GM19372 (cell line): ENCODE data around the gene PSMB9.
"Not testable (repeated sequence)": the region's sequence is repeated elsewhere in the genome, so short reads cannot be mapped to it uniquely, and the experiment has no call there.

ENCODE experiments used
- ATAC-seq: cut with Tn5 transposase; IDR thresholded peaks from one replicate; pipeline ENCODE4 v1.9.1; 2021; ENCODE audit warnings: mild to moderate bottlenecking, low read depth, moderate library complexity; ENCODE audit not compliant: unreplicated experiment

Gene PSMB9

GRCh38 chr6:32857156-32857891 is 3.3 kb downstream of the PSMB9 start:
- ATAC-seq, result no peak

- no peak for ATAC-seq
Measured at GRCh38 chr6:32858194-32858593, 4.2 kb downstream of the PSMB9 start.

GRCh38 chr6:32860674-32861073 is 6.7 kb downstream of the PSMB9 start:
- no peak for ATAC-seq

GRCh38 chr6:32862725-32863124 is 8.7 kb downstream of the PSMB9 start:
- ATAC-seq, result no peak

GRCh38 chr6:32865724-32866443 is 11.9 kb downstream of the PSMB9 start:
- no peak for ATAC-seq

- no peak for ATAC-seq
Measured at GRCh38 chr6:32867022-32867477, 13.1 kb downstream of the PSMB9 start.

- no peak for ATAC-seq
Measured at GRCh38 chr6:32867554-32868256, 13.7 kb downstream of the PSMB9 start.

- ATAC-seq, result no peak
Measured at GRCh38 chr6:32868257-32868788, 14.3 kb downstream of the PSMB9 start.

GRCh38 chr6:32873947-32874346 is 20.0 kb downstream of the PSMB9 start:
- not testable (repeated sequence) for ATAC-seq

- no peak for ATAC-seq
Measured at GRCh38 chr6:32876603-32877002, 22.6 kb downstream of the PSMB9 start.

GRCh38 chr6:32879691-32880090 is 25.7 kb downstream of the PSMB9 start:
- no peak for ATAC-seq

- ATAC-seq, result not testable (repeated sequence)
Measured at GRCh38 chr6:32880962-32881361, 27.0 kb downstream of the PSMB9 start.

- no peak for ATAC-seq
Measured at GRCh38 chr6:32882879-32883250, 28.9 kb downstream of the PSMB9 start.

GRCh38 chr6:32883789-32884188 is 29.8 kb downstream of the PSMB9 start:
- no peak for ATAC-seq

GRCh38 chr6:32885698-32886286 is 31.8 kb downstream of the PSMB9 start:
- ATAC-seq, result no peak

GRCh38 chr6:32886681-32887383 is 32.8 kb downstream of the PSMB9 start:
- ATAC-seq, result no peak

- no peak for ATAC-seq
Measured at GRCh38 chr6:32887616-32888015, 33.6 kb downstream of the PSMB9 start.

GRCh38 chr6:32888576-32888975 is 34.6 kb downstream of the PSMB9 start:
- no peak for ATAC-seq

GRCh38 chr6:32889533-32889932 is 35.5 kb downstream of the PSMB9 start:
- no peak for ATAC-seq

GRCh38 chr6:32890831-32891230 is 36.8 kb downstream of the PSMB9 start:
- ATAC-seq, result no peak
